Type B pancreatic cell (in vitro differentiated cells): ENCODE measurements around the gene TRIP11. TPM values are rescaled to one million over a fixed set of nuclear protein-coding genes. Genes with fewer than 3 reads are reported as not detected.

Source experiments
- DNase-seq: peaks from one replicate; pipeline ENCODE4 v3.0.0; 2021; ENCODE audit warnings: mixed read lengths; ENCODE audit not compliant: unreplicated experiment; ENCODE audit errors: extremely low spot score
- H3K27ac Mint-ChIP-seq: 2 replicates; pipeline ENCODE4 v1.8.0; 2021; ENCODE audit warnings: mild to moderate bottlenecking, mixed read lengths
- H3K27me3 Mint-ChIP-seq: 2 replicates; pipeline ENCODE4 v1.8.0; 2021; ENCODE audit warnings: mixed read lengths
- H3K36me3 Mint-ChIP-seq: 2 replicates; pipeline ENCODE4 v1.8.0; 2021; ENCODE audit warnings: mixed read lengths
- H3K4me1 Mint-ChIP-seq: one replicate; pipeline ENCODE4 v1.8.0; 2021; ENCODE audit warnings: mixed read lengths; ENCODE audit not compliant: unreplicated experiment
- H3K4me3 Mint-ChIP-seq: 2 replicates; pipeline ENCODE4 v1.8.0; 2021; ENCODE audit warnings: mild to moderate bottlenecking, mixed read lengths
- H3K9me3 Mint-ChIP-seq: 2 replicates; pipeline ENCODE4 v1.8.0; 2021; ENCODE audit warnings: mixed read lengths
- CTCF ChIP-seq: fragments of 200-600 bp; sonication (generic); conservative IDR thresholded peaks from 2 replicates; pipeline ENCODE4 v1.5.0; 2021; ENCODE audit warnings: antibody characterized with exemption, mild to moderate bottlenecking
- total RNA-seq: library from RNA; stranded (reverse); gene quantifications from 2 replicates; pipeline ENCODE4 v1.2.1, GENCODE V29; 2021; ENCODE audit warnings: low replicate concordance

Gene TRIP11
- total RNA-seq, 1 donor from 2014 or later, result 61.8 TPM

DNA sequence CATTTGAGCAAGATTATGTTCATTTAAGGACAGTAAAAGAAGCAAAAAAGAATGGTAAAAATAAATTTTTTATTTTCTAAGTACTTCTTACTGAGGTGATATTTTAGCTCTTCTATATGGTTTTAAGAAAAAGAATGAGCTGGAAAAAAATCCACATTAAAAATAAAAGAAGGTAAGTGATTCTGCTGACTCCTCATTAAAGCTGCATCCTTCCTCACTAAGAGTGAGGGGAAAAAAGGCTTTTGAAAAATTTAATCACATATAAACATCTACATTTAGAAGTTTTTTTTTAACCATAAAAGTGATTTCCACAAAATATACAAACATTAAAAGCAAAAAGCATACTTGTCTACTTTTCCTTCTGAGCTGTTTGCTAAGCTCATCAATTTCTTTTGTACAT, 64.1 kb downstream of the TRIP11 start:
- Mint-ChIP-seq H3K4me1 (no peaks in the 10 kb centered on the region), H3K4me3 (no peak overlapping the region), H3K9me3 (no peaks in the 10 kb centered on the region), H3K27ac (no peak overlapping the region), H3K27me3 (no peaks in the 10 kb centered on the region), H3K36me3 (peaks cover 29% of the 10 kb centered on the region)
- DNase-seq, result no peak
- no peak for TF ChIP-seq CTCF

DNA sequence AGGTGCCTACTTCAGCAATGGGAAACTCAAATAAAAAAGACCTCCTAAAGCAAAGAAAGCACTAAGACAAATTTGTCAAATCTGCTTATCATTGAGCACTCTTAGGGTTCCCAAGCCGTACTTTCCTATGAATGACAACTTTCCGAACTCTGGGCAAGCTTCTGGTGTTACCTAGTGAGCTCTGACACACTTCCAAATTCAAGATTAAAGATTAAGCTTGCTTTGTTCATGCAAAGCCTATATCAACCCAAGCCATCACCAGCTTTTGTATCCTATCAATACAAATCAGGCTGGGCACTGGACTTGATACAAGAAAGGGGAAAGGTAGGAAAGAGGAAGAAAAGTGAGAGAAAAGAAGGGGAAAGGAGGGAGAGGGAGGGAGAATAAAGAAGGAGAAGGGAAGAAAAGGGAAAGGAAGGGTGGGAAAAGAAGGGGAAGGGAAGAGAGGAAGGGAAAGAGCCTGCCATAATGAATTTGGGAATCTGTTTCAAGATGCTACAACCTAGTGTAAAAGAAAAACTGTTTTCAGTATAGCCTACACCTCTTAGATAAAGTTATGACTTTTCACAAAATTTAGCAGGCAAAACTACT, 68.6 kb downstream of the TRIP11 start:
- Mint-ChIP-seq H3K27ac (no peak overlapping the region), H3K4me3 (no peak overlapping the region), H3K9me3 (no peaks in the 10 kb centered on the region), H3K4me1 (no peaks in the 10 kb centered on the region), H3K36me3 (peaks cover 21% of the 10 kb centered on the region), H3K27me3 (no peaks in the 10 kb centered on the region)
- no peak for DNase-seq
- TF ChIP-seq CTCF, result no peak

GRCh38 chr14:91968280-91968679, 71.6 kb downstream of the TRIP11 start:
- Mint-ChIP-seq H3K27me3 (no peaks in the 10 kb centered on the region), H3K27ac (no peak overlapping the region), H3K4me3 (no peak overlapping the region), H3K4me1 (no peaks in the 10 kb centered on the region), H3K36me3 (peaks cover 17% of the 10 kb centered on the region), H3K9me3 (no peaks in the 10 kb centered on the region)
- no peak for DNase-seq
- no peak for TF ChIP-seq CTCF

DNA sequence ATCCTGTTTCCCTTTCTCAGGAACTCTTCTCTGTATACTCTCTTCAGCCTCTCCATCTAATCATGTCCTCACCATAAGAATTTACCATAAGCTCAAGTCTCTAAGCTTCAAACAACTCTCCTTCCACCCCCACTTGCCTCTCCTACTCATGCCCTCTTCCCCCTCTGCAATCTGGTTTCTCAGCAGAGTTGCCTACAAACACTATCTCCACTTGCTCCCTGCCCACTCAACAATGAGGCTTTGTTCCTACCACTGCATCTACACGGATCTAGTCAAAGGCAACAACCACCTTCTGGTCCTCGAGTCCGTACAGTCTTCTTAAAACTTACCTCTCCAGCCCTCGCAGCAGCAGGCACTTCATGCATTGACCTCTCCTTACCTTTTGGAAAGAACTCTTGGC, 75.1 kb downstream of the TRIP11 start:
- no peak for TF ChIP-seq CTCF
- H3K9me3 Mint-ChIP-seq, result no peaks in the 10 kb centered on the region
- peaks cover 9% of the 10 kb centered on the region for H3K4me1 Mint-ChIP-seq
- no peaks in the 10 kb centered on the region for H3K27me3 Mint-ChIP-seq
- H3K36me3 Mint-ChIP-seq, result peaks cover 4% of the 10 kb centered on the region
- no peak overlapping the region for H3K4me3 Mint-ChIP-seq
- H3K27ac Mint-ChIP-seq, result no peak overlapping the region
- no peak for DNase-seq

GRCh38 chr14:91964011-91964410, 75.8 kb downstream of the TRIP11 start:
- Mint-ChIP-seq H3K27me3 (no peaks in the 10 kb centered on the region), H3K36me3 (peaks cover 4% of the 10 kb centered on the region), H3K4me3 (no peak overlapping the region), H3K4me1 (peaks cover 9% of the 10 kb centered on the region), H3K9me3 (no peaks in the 10 kb centered on the region), H3K27ac (no peak overlapping the region)
- DNase-seq, result no peak
- TF ChIP-seq CTCF, result no peak

DNA sequence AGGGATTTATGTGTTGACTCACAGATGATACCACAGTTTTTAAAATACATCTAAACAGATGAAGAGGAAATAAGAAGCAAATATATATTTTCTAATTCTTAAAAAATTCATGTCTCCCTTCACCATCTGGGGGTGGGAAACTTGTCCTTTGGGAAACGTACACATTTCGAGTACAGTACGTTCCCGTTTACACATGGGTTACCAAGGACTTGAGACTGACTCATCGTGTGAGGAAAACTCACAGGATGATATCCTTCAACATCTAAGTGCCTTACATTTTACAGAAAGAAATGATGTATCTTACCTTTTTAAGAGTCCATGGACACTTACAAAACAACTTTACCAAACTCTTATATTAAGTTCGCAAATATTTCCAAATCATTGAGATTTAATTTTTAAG, 76.4 kb downstream of the TRIP11 start:
- Mint-ChIP-seq H3K4me1 (peaks cover 9% of the 10 kb centered on the region), H3K36me3 (peaks cover 4% of the 10 kb centered on the region), H3K27ac (no peak overlapping the region), H3K9me3 (no peaks in the 10 kb centered on the region), H3K27me3 (no peaks in the 10 kb centered on the region), H3K4me3 (no peak overlapping the region)
- DNase-seq, result no peak
- no peak for TF ChIP-seq CTCF
